GM19467 (cell line): ENCODE measurements around the gene TERT.
A peak's percentile ranks its signal among the peaks of the same experiment; 100 is the strongest.
"Not testable (repeated sequence)": the region's sequence is repeated elsewhere in the genome, so short reads cannot be mapped to it uniquely, and the experiment has no call there.

Experiments
- ATAC-seq: cut with Tn5 transposase; IDR thresholded peaks from one replicate; pipeline ENCODE4 v1.9.1; 2021; ENCODE audit warnings: mild to moderate bottlenecking, moderate library complexity; ENCODE audit not compliant: unreplicated experiment

TERT gene

DNA sequence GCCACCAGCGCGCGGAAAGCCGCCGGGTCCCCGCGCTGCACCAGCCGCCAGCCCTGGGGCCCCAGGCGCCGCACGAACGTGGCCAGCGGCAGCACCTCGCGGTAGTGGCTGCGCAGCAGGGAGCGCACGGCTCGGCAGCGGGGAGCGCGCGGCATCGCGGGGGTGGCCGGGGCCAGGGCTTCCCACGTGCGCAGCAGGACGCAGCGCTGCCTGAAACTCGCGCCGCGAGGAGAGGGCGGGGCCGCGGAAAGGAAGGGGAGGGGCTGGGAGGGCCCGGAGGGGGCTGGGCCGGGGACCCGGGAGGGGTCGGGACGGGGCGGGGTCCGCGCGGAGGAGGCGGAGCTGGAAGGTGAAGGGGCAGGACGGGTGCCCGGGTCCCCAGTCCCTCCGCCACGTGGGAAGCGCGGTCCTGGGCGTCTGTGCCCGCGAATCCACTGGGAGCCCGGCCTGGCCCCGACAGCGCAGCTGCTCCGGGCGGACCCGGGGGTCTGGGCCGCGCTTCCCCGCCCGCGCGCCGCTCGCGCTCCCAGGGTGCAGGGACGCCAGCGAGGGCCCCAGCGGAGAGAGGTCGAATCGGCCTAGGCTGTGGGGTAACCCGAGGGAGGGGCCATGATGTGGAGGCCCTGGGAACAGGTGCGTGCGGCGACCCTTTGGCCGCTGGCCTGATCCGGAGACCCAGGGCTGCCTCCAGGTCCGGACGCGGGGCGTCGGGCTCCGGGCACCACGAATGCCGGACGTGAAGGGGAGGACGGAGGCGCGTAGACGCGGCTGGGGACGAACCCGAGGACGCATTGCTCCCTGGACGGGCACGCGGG lies at the start of gene TERT:
TERT (minus strand) TSS at position 234 of the 815 bp plus-strand sequence; CDS start at position 155, 79 bp downstream.
- no peak for ATAC-seq

DNA sequence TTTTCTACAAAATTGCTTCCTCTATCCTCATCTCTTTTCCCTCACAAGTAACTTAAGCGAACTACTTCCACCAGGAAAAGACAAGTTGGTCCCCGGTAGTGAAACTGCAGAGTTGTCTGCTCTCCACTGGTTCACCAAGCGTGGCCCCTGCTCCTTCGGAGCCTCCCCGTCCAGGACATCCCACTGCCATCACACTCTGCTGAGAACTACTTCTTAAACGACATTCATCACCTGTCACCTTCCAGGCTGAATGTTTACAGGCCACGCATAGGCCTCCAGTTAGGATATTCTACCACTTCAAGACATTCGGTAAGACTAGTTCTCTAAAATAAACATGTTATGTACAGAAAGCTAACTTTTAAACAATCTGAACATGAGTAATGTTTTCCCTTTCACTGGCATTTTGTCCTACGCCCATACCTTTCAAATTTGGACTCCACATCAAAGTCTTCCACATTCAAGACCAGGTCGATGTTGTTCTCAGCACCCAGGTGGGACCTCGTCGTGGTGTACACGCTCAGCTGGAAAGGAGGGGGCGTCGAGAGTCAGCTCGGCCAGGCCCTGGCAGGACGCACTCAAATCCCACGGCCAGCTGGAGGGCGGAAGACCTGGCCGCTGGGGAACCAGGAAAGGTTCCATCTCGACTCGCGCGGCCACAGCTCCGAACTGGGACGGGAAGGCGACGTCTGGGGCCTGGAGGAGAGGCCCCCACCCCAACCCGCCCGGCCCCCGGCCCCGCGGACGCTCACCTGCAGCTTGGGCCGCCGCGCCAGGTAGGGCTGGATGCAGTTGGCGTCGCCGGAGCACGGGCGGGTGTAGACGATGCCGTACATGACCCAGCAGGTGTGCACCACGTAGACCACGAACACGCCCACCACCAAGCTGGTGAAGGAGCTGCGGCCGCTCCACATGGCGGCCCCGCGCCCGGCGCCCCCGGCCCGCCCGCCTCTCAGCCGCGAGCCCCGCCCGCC lies 49.3 kb upstream of the TERT start:
- peak; percentile 7 for ATAC-seq

DNA sequence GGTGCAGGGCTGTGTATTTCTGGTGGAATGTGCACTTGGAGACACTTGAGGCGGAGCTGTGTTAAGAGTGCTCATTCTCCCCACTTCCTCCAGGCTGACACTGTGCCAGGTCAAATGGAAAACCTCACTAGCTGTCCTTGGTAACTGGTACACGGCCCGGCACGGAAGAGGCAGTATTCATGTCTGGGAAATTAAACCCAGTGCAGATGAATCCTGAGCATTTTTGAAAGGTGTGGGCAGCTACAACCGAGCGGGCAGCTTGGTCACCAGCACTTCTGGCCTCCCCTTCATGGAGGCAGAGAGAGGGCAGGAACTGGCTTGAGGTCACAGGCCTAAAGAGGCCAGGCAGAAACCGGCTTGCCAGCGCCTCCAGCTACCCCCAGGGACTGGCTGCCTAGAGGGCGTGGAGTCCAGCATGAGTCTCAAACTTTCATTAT lies 48.5 kb upstream of the TERT start:
- ATAC-seq: no peak

DNA sequence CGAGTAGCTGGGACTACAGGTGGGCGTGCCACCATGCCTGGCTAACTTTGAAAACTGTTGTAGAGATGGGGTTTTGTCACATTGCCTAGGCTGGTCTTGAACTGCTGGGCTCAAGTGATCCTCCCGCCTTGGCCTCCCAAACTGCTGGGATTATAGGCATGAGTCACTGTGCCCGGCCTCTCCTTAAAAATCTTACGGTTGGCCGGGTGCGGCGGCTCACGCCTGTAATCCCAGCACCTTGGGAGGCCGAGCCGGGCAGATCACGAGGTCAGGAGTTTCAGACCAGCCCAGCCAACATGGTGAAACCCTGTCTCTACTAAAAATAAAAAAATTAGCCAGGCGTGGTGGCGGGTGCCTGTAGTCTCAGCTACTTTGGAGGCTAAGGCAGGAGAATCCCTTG lies 47.8 kb upstream of the TERT start:
- ATAC-seq: not testable (repeated sequence)

DNA sequence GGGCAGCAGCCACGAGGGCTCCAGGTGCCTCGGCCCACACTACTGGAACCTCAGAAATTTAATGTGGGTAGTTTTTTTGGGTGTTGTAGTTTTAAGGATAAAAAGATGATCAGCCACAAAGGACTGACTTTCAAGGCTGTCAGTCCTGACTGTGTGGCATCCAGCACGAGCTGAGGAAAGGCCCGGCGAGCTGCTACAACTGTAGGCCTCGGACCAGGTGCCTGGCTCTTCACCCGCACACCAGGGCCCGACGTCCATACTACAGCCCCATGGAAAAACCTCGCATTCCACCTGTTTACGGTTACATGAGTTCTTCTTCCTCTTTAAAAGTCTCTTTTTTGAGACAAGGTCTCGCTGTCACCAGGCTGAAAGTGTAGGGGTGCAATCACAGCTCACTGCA lies 47.4 kb upstream of the TERT start:
- ATAC-seq: no peak

DNA sequence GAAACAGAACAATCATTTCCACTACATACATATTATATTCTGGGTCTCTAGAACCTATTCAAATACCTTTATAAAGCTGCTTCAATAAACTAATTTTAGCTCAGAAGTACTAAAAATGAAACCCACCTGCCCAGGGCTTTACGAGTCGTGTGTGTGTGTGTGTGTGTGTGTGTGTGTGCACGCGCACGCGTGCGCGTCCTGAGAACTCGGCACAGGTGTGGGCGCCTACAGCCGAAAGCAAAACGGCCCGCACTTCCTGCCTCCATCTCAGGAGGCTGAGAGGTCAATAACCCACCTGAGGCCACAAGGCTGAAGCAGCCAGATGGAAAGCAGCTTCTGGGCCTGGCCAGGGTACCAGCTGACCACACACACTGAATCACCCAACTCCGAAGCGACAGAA lies 47.0 kb upstream of the TERT start:
- ATAC-seq: no peak

DNA sequence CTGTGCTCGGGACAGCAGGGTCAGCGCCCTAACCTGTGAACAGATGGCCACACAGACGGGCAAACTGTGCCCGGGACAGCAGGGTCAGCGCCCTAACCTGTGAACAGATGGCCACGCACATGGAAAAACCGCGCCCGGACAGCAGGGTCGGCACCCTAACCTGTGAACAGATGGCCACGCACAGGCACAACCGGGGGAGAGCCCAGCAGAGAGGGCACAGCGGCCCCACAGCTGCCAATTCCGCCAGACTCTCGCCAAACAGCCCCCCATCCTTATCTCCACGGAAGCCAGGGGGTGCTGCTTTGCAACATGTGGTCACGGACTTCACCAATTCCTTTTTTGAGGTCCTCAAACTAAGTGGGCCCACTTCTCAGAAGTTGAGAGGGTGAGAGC lies 44.9 kb upstream of the TERT start:
- not testable (repeated sequence) for ATAC-seq

DNA sequence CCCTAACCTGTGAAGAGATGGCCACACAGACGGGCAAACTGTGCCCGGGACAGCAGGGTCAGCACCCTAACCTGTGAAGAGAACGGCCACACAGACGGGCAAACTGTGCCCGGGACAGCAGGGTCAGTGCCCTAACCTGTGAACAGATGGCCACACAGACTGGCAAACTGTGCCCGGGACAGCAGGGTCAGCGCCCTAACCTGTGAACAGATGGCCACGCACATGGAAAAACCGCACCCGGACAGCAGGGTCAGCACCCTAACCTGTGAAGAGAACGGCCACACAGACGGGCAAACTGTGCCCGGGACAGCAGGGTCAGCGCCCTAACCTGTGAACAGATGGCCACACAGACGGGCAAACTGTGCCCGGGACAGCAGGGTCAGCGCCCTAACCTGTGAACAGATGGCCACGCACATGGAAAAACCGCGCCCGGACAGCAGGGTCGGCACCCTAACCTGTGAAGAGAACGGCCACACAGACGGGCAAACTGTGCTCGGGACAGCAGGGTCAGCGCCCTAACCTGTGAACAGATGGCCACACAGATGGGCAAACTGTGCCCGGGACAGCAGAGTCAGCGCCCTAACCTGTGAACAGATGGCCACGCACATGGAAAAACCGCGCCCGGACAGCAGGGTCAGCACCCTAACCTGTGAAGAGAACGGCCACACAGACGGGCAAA lies 44.4 kb upstream of the TERT start:
- not testable (repeated sequence) for ATAC-seq

DNA sequence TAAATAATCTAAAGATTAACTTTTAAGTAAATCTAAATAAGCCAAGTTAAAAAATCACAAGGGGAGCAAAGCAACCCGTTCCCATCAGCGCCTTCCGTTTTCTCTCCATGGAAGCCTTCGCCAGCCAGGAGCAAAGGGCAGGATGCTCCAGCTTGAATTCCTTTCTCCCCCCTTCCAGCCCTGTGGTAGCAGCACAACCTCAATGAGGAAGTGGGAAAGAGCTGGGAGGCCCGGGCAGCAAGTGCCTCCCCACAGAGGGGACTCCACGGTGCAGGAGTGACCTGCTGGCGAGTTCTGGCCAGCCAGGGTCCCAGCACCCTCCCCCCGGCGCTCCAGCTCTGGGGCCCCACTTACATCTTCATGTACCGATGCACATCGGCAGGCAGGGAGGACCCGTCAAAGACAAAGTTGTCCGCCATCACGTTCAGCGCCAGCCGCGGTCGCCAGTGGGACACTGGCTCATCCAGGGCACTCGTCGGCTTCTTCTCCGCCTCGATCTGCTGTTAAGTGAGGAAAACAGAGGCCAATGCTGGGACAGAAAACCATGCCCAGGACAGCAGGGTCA lies 43.7 kb upstream of the TERT start:
- ATAC-seq: no peak

DNA sequence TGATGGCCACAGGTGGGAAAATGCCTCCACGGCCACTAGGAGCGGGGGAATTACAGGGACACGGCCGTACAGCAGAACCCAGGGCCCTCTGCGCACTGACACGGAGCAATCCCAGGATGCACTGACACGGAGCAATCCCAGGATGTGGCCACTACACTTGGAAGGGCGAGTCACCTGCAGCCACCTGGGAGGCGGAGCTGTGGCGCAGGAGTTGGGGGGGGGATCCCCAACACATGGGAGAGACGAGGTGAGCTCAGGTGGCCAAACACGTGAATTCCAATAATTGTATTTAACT lies 43.3 kb upstream of the TERT start:
- no peak for ATAC-seq

DNA sequence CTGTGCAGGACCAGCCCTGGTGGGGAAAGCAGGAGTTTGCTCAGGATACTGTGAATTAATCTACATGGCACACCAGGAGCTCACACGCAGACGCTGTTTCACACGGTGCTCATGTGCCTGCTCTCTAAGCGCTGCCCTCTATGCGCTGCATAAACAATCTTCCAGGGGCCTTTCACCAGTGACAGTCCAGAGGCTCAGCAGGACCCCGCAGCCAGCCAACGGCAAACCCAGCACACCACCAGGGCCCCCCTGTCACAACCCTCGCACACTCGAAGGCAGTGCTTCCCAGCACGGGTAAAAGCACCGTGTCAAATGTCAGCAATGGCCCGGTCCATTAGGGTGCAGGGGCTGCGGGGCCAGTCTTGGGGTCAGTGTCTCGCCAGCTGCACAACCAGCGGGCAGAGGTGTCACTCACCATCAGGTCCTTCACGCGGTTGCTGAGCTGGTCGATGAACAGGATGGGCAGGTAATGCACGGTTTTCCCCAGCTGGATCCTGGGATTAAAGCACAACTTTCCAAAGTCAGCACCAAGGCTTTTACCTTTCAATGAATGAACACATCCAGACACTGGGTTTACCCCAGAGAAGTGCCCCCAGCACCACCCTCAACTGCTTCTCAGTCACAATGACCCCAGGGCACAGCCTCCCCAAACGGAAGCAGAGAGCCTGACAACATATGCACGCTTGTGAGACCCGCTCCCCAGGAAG lies 42.8 kb upstream of the TERT start:
- ATAC-seq: no peak

DNA sequence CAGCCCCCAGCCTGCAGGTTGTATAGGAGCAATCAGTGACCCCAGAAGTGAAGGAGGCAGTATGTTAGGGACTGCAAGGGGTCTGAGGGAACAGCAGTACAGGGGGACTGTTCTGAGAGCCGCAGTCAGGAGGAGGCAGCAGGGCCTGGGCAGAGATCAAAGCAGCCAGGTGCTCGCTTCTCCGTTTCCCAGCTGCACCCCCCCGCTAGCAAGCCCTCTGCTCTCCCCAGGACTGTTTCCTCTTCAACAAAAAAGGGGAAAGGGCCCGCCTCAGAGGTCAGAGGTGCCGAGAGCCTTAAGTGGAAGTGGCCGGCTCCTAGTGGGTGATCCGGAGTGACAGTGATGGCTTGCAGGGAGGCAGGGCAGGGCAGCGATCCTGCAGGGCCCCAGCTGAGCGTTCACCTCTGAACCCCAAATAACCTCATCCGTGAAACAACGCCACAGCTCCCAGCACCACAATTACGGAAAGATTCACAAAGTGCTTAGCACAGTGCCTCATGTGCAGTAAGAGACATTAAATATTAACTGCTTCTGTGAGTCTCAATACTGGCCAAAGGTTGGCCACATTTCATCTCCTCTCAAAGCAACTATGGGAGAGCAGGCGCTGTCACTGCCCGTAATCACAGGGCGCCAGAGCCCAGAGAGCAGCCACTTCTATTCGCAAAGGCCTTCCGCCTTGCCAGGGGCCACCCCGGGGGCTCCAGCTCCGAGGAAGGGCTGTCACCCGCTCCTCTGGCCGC lies 42.1 kb upstream of the TERT start:
- no peak for ATAC-seq

DNA sequence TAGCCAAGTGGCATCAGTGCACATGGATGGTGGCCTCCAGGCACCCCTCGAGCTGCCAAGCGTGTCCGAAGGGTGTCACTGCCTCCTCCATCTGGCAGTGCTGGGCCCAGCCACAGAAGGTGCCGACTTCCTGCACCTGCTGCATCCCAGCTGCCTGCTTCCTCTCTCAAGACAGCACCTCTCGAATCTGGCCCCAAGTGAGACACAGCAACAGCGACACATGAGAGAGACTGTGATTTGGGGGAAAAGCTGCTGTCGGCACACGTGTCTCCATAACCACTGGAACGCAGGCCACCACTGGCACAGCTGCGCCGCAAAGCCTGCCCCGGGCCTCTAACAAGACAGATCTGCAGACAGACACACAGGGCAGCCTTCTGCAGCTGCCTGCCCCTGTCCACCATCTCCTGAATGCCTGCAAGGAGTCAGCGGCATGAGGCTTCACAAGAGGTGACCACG lies 41.3 kb upstream of the TERT start:
- no peak for ATAC-seq

DNA sequence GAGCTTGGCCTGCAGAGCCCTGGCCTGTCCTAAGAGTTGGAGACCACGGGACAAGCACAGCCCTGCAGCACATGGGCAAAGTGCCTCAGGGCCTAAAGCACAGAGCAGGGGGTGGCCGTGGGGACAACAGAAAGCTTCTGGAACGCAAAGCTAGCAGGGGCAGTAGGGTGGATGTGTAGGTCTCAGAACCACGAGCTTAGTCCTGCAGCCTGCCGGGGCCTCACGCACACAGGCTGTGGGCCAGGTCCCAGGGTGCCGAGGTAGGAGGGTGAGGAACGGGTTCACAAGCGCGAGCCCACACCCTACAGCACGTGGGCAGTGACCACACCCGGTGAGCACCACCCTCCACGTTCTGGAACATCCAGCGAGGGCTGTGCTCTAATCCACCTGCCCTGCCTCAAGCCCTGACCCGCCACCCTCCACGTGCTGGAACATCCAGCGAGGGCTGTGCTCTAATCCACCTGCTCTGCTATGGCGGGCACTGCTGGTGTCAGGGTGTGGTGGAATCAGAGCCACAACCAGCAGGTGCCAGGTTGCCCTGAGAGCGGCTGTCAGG lies 40.8 kb upstream of the TERT start:
- ATAC-seq: no peak

DNA sequence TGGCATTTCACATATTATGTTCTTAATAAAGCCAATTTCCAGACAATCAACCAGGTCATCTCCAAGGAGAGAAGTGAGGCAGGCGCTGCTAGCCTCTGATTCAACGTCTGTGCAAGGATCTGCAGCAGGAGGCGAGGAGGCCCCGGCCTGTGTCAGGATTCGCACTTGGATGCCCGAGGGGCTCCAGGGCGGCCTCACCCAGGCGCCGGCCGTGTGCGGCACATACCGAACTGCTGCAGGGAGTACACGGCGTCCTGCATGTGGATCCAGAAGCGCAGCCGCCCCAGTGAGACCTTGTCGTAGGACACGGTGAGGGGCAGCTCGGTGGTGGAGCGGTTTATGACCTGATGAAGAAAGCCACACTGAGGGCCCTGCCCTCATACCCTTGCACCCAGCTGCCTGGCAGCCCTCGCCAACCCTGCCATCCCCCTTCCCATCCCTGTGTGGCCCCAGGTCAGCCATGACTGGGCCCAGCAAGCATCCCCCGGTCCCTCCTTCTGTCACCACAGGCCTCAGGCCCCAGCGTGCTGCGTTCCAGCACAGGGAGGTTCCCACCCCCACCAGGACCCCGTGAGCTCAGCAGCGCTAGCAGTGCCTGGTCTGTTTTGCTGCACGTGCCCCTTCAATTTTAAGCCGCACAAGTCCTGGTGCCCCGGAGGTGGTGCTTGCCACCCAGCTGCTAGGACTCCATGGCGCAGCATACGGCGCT lies 40.1 kb upstream of the TERT start:
- no peak for ATAC-seq

DNA sequence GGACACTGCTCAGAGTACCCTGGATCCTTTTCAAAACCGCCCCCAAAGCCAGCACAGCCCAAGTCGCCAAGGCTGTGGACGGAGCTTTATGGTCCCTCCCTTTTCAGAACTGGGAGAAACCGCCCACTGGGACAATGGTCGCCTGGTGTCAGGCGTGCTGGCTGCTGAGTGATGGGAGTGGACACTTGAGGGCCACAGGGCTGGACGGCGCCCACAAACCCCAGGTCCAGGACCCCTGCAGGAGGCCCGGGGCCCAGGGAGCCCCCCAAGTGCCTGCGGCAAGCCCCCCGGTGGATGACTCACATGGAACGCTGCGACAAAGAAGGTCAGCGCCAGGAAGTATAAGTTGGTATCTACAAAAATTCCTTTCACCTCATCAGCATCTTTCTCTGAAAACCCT lies 39.1 kb upstream of the TERT start:
- ATAC-seq: no peak

DNA sequence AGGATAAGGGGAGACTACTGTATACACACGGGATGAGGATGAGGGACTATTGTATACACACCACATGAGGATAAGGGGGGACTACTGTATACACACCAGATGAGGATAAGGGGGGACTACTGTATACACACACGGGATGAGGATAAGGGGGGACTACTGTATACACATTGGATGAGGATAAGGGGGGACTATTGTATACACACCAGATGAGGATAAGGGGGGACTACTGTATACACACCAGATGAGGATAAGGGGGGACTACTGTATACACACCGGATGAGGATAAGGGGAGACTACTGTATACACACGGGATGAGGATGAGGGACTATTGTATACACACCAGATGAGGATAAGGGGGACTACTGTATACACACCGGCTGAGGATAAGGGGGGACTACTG lies 38.4 kb upstream of the TERT start:
- ATAC-seq: not testable (repeated sequence)

DNA sequence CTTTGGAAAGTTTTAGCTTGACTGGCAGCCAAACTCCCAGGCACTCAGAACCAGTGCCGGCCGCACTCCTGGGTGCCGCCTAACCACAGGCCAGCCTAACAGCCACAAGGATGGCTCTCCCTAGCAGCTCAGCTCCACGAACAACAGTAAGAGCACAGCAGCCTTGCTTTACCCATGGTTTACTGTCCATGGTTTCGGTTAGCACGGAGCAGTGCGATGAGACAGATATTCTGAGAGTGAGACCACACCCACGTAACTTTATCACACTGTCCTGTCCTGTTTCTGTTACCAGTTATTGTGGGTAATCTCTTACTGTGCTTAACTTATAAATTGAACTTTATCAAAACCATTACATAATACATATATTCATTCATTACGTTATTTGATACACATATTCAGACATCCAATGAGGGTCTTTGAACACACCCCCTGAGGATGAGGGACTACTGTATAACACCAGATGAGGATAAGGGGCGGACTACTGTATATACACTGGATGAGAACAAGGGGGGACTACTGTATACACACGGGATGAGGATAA lies 37.7 kb upstream of the TERT start:
- no peak for ATAC-seq
